ENCODE data around the gene PPP1R2. TPM values are rescaled to one million over a fixed set of nuclear protein-coding genes. Genes with fewer than 3 reads are reported as not detected.

Gene PPP1R2
- total RNA-seq, 2 donors from 2014 or later: 32.7 to 42.5 TPM

GRCh38 chr3:195580744-195581443 lies 37.8 kb upstream of the PPP1R2 start:
- Histone ChIP-seq H3K27ac (no peak overlapping the region), H3K4me1 (no peaks in the 10 kb centered on the region), H3K27me3 (no peaks in the 10 kb centered on the region), H3K9me3 (no peaks in the 10 kb centered on the region), H3K36me3 (replicated peaks in 1 of 2; ENCODE audit: insufficient read depth in 1 of 2, low read depth in 2 of 2) (no peaks in the 10 kb centered on the region), H3K4me3 (no peak overlapping the region)
- DNase-seq (no peak), ATAC-seq (no peak)
- 39 to 47% methylated on average over 6 of the region's 6 CpGs for WGBS, 2 donors
- intact Hi-C loops (cut with DNase I): no loop called here
- no peak for TF ChIP-seq POLR2A (IDR thresholded peaks at IDR 0.05)
- TF ChIP-seq CTCF (IDR thresholded peaks at IDR 0.05): no peak

GRCh38 chr3:195579281-195579680 lies 36.2 kb upstream of the PPP1R2 start:
- TF ChIP-seq CTCF (IDR thresholded peaks at IDR 0.05) (no peak), POLR2A (IDR thresholded peaks at IDR 0.05) (no peak)
- DNase-seq (no peak), ATAC-seq (no peak)
- Histone ChIP-seq H3K27ac (no peak overlapping the region), H3K9me3 (no peaks in the 10 kb centered on the region), H3K36me3 (replicated peaks in 1 of 2; ENCODE audit: insufficient read depth in 1 of 2, low read depth in 2 of 2) (no peaks in the 10 kb centered on the region), H3K4me1 (no peaks in the 10 kb centered on the region), H3K4me3 (no peak overlapping the region), H3K27me3 (no peaks in the 10 kb centered on the region)
- WGBS, 2 donors: 78 to 79% methylated on average over 12 of the region's 12 CpGs
- intact Hi-C loops (cut with DNase I): no loop called here

GRCh38 chr3:195578565-195578964 lies 35.4 kb upstream of the PPP1R2 start:
- no peak for ATAC-seq
- H3K36me3 ChIP-seq (replicated peaks in 1 of 2; ENCODE audit: insufficient read depth in 1 of 2, low read depth in 2 of 2): no peaks in the 10 kb centered on the region
- WGBS, 2 donors: 78 to 80% methylated on average over 5 to 6 of the region's 6 CpGs
- H3K4me3 ChIP-seq: no peak overlapping the region
- DNase-seq: no peak
- TF ChIP-seq POLR2A (IDR thresholded peaks at IDR 0.05): no peak
- TF ChIP-seq CTCF (IDR thresholded peaks at IDR 0.05): no peak
- H3K4me1 ChIP-seq: no peaks in the 10 kb centered on the region
- no peak overlapping the region for H3K27ac ChIP-seq
- intact Hi-C loops (cut with DNase I): no loop called here
- H3K27me3 ChIP-seq: no peaks in the 10 kb centered on the region
- H3K9me3 ChIP-seq: no peaks in the 10 kb centered on the region

- Histone ChIP-seq H3K36me3 (replicated peaks in 1 of 2; ENCODE audit: insufficient read depth in 1 of 2, low read depth in 2 of 2) (no peaks in the 10 kb centered on the region), H3K4me3 (no peak overlapping the region), H3K27ac (no peak overlapping the region), H3K9me3 (no peaks in the 10 kb centered on the region), H3K4me1 (no peaks in the 10 kb centered on the region), H3K27me3 (no peaks in the 10 kb centered on the region)
- 58 to 61% methylated on average over 9 of the region's 9 CpGs for WGBS, 2 donors
- TF ChIP-seq CTCF (IDR thresholded peaks at IDR 0.05) (no peak), POLR2A (IDR thresholded peaks at IDR 0.05) (no peak)
- ATAC-seq (no peak), DNase-seq (no peak)
- intact Hi-C loops (cut with DNase I): no loop called here
These were observed 34.6 kb upstream of the PPP1R2 start for GRCh38 chr3:195577645-195578177.

All from body of pancreas (tissue), 4 donors.